A673 (cell line): ENCODE data around the gene DDX51.

Experiments used
- EZH2 ChIP-seq: fragments of 200-600 bp; sonication (generic); IDR thresholded peaks from 2 replicates; pipeline ENCODE4 v1.6.1; 2017; ENCODE audit warnings: borderline replicate concordance, low read depth, mild to moderate bottlenecking, mixed read lengths, antibody characterized with exemption, low read length; ENCODE audit not compliant: poor library complexity, severe bottlenecking
- TF ChIP-seq, protein P1 (sequence below): fragments of 300-800, 200-600 bp; sonication (generic); conservative IDR thresholded peaks from 2 replicates; pipeline ENCODE4 v1.5.1; 2017; ENCODE audit warnings: low read depth, mild to moderate bottlenecking, antibody characterized with exemption, low read length, moderate library complexity, mixed read lengths

DNA sequence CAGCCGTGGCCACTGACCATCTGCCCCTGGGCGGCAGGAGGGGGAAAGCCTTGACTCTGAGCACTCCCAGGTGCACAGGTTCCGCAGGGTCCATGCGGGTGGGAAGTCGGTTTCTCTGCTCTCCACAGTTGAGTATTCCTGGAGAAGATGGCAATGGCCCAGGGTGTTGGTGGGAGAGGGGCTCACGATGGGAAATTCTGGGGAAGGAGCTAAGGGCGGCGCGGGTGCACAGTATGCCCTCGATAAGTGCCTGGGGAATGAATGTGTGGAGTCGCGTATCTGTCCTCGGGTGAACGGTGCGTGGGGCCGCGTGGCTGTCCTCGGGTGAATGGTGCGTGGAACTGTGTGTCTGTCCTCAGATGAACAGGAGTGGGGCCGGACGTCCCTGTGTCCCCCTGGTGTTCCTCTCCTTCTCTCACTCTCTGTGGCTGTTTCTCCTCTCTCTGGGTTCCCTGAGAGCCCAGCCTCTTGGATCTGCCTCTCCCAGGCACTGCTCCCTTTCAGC, 38.1 kb upstream of the DDX51 start:
- TF ChIP-seq, protein P1, sequence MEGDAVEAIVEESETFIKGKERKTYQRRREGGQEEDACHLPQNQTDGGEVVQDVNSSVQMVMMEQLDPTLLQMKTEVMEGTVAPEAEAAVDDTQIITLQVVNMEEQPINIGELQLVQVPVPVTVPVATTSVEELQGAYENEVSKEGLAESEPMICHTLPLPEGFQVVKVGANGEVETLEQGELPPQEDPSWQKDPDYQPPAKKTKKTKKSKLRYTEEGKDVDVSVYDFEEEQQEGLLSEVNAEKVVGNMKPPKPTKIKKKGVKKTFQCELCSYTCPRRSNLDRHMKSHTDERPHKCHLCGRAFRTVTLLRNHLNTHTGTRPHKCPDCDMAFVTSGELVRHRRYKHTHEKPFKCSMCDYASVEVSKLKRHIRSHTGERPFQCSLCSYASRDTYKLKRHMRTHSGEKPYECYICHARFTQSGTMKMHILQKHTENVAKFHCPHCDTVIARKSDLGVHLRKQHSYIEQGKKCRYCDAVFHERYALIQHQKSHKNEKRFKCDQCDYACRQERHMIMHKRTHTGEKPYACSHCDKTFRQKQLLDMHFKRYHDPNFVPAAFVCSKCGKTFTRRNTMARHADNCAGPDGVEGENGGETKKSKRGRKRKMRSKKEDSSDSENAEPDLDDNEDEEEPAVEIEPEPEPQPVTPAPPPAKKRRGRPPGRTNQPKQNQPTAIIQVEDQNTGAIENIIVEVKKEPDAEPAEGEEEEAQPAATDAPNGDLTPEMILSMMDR, result no peak
- TF ChIP-seq EZH2, result no peak
